NCI-H524 treated with DMSO at 0.1 percent for 48 hours (cell line): ENCODE data around the gene RBFOX1.

Experiments used
- DNase-seq: peaks from one replicate; lab custom pipeline; 2025; lab: John Stamatoyannopoulos, UW

RBFOX1 gene

DNA sequence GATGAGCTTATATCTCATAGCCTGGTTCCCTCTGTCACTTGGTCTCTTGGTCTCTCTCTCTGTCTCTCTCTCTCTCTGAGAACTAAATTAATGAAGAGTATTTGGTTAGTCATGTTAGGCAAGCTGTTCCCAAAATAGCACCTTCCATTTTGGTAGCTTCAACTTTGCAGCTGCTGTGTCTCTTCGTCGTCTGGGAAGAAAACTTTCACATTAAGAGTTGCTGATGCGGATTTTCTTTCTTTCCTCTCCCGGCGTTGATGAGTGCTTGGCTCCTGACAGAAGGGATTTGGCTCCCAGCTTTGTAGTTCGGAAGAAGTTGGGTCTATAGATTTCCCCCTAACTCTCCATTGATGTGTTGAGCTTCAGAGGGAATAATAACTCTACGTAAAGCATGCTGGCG lies at the start of gene RBFOX1:
Gene RBFOX1, plus strand, starts transcription at position 235 of the 400 bp plus-strand sequence.
- DNase-seq, result no peak

DNA sequence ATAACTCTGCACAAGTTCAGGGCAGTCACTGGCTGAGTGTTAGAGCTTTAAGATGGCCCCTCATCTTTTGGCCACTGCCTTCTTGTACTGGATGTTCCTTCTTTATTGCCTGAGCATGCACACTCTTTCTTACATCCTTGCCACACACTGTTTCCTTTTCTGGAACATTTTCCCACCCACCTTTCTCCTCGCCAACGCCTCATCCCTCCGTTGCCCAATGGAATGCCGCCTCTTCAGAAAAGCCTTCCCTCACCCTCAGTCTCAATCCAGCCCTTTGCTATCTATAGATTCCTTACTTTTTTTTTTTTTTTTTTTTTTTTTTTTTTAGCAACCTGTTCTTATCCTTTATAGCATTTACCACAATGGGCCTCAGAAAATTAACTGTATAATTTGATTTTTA lies 47.9 kb upstream of the RBFOX1 start:
- DNase-seq, result no peak

DNA sequence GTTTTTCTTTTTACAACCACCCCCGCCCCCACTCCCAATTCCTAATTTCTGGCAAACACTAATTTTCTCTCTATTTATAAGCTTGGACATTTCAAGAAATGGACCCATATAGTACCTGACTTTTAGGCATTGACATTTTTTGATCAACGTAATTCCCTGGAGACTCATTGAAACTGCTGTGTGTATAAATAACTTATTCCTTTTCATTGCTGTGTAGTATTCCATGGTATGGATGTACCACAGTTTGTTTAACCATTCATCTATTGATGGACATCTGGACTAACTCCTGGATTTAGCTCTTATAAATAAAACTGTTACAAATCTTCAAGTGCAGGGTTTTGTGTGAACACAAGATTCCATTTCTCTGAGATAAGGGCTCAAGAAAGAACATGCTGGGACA lies 47.1 kb upstream of the RBFOX1 start:
- DNase-seq, result no peak

DNA sequence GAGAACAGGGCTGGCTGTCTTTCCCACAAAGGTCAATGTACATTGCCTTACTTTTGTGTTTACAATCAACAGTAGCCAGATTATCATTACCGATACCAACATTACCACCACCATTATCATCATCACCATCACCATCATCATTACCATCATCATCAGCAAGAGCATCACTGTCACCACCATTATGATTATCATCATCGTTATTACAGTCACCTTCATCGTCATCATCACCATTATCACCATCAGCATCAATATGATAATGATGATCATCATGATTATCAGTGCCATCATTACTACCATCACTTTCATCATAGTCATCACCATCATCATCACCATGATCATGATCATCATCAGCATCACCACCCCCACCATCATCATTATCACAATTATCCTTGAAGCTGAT lies 43.3 kb upstream of the RBFOX1 start:
- no peak for DNase-seq

DNA sequence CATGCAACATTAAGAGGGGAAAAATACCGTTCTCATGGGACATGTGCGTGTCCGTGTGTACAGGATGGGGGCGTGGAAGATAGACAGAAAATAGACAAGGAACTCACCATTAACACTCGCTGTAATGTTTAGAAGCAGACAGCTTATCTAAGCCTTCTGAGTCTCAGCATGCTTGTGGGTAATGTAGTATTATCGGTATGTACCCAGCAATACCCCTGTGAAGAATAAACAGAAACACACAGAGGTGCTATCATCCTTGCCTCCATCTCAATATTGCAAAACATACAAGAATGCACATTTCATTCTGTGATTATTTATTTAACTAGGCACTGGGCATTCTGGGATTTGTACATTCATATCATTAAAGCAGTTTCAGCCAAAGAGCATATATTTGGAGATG lies 42.0 kb upstream of the RBFOX1 start:
- no peak for DNase-seq

DNA sequence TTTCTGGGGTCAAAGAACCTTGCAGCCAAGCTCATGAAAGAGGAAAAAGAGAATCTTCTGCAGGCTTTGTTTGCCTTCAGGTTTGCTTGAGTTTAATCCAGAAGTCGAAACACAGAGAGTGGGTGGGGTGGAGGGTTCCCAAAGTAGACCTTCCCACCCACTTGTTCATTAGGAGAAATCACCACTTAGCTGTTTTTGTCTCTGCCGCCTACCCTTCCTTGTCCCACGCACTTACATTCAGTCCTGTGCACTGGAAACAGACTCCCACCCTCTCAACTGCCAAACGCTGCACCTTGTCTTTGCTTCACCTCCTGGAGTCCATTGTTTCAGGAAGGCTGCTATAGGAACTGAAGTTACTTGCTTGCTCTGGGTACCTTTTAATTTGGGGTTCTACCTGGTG lies 38.6 kb upstream of the RBFOX1 start:
- DNase-seq, result no peak

DNA sequence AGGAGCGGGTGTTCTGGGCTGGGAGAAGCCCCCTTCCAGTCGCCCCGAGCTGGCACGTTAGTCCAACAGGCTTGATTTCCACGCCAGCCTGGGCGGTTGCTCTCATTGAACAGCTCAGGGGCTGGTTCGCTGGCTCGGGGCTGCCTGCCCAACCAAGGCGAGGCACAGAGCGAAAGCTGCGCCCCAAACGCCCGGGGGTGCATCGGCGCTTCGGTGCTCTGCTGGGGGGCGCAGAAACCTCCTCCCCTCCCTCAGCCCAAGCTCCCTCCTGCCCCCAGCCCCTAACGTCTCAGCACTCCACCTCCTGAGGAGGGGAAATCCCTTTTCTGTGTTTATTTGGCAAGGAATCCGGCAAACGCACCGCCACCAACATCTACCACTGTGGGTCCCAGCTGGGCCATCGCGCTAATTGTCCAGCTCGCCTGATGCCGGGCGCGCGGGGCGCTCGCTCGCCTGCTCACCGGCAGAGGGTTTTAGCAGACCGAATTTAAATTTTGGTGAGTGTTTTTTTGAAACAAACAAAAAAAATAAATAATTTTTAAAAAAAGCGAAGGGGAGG lies 29.5 kb upstream of the RBFOX1 start:
- DNase-seq, result no peak

DNA sequence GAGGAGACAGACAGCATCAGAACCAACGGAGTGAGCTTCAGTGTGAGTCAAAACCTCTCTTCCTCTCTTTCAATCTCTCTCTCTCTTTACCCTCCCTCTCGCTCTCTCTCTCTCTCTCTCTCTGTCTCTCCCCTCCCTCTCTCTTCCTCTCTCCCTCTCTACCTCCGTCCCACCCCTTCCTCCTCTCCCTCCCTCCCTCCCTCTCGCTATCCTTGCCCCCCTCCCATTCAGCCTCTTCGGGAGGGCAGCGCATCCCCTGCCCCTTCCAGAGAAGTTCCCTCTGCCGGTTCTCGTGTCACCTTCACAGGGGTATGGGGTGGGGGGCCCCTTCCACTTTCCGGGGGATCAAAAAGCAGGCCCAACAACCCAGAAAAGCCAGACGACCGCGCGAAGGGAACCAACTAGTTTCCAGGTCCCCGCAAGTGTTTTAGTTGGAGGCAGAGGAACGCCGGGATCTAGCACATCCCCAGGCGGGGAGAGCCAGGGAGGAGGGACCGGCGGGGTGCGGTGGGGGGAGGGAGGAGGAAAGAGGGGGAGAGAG lies 28.9 kb upstream of the RBFOX1 start:
- DNase-seq, result no peak

DNA sequence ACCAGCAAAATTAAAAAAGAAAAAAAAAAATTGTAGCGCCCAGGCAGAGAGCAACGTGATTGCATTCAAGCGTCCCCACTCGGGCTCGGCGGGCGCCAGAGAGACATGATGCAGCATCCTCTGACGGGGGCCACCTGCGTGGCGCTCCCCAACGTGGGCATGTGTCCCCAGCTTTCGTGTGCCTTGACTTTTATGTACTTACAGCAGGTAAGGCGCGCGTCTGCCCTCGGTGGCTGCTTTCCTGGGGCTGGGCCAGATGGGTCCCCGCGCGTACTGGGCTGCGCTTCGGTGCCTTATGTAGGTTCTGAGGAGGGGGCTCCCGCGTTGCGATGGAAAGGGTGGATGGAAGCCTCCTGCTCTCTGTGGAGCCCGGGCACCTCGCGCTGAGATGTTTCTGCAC lies 28.4 kb upstream of the RBFOX1 start:
- DNase-seq, result no peak

DNA sequence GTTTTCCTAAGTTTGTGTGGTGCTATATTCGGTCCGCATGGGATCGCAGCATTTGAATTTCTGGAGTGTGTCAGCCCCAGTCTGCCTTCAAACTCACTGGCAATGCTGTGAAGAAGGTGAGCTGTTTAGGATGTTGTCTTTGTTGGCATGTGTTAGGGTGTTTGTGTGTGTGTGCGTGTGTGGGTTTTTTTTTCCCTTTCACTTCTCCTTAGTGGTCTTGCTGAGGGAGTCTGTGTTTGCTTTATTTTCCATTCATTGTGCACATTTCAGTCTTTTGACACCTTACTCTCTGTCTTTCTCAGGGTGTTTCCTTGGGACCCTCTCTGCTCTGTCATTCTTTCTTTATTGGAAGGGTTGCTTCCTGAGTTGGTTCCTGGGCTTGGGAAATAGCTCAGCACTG lies 27.7 kb upstream of the RBFOX1 start:
- no peak for DNase-seq

DNA sequence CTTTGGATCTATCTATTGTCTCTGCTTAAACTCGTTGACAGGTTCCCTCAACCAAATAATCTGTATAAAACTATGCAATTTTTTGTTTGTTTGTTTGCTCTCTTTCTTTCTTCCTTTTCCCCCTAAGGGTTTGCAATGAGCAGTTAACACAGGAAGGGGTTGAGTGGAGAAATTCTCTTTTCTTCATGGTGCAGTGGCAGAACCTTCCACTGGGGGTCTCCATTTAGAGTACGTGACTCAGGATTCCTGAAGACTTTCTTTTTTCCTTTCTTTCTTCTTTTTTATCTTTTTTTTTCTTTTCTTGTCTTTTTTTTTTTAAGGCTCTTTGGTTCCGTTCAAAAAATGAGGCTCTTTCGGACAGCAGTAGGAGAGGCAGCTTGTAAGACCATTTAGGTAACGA lies 19.5 kb upstream of the RBFOX1 start:
- no peak for DNase-seq

DNA sequence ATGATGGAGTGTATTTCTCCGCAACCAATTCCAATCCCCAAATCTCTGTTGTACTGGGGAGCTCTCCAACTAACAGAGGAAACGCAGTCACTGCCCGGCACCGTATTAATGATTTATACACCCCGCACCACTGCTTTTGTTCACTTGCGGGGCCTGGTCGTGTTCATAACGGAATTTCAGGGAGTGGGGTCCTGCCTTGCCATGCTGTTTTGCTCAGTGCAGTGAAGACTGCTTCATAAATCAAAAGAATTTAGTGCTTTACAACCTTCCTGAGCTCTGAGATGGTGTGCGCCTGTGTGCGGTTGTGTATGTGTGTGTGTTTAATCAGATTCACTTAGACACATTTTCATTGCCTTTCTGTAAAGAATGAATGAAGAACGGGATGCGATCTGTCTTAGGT lies 18.5 kb upstream of the RBFOX1 start:
- no peak for DNase-seq

DNA sequence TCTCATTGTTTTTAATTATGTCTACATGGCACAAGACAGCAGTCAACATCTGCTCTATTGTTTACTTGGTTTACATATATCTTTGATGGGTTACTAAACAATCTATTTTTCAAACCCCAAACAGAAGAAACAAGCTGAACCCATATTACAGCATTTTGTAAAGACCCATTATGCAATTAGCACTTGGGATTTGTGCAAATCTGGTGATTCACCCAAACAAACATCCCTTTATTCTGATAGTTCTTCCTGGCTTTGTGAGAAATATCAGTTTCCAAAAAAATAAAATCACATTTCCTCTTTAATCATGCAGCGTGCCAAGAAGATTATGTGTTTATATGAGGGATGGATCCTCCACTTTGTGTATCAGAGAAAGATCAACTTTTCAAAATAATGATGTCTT lies 16.8 kb upstream of the RBFOX1 start:
- DNase-seq, result no peak

DNA sequence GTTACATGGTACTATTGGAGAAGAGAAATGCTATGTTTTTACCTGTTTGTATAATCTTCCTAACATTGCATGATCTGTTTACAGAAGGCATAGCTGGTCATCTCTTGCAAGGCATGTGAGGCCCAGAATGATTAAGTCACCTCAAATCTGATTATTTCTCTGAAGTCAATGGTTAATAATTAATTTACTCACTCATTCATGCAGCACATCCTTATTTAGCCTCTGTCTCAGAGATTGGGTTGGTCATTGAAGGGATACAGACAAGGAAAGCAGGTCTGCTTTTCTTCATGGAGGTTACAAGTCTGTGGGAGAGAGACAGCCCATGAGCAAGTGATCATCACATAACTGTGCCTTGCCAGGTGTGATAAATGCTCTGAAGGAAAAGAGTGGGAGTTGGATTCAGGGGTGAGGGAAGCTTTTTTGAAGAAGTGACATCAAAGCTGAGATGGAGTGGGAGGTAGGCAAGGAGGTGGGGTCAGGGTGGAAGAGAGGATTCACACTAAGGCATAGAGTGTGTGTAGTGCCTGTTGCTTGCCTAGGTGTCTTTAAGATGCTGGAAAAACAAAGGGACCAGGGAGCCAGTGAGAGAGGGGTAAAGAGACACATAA lies 16.3 kb upstream of the RBFOX1 start:
- DNase-seq, result no peak

DNA sequence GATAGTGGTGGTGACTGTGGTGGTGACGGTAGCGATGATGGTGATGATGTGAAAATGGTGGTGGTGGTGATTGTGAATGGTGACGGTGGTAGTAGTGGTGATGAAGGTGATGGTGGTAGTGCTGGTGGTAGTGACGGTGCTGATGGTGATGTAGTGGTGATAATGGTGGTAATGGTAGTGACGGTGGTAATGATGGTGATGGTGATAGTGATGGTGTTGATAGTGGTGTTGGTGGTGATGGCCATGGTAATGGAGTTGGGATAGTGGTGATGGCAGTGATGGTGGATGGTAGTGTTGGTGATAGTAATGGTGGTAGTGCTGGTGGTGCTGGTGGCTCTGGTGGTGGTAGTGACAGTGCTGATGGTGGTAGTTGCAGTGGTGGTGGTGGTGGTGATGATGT lies 14.7 kb upstream of the RBFOX1 start:
- DNase-seq, result no peak

DNA sequence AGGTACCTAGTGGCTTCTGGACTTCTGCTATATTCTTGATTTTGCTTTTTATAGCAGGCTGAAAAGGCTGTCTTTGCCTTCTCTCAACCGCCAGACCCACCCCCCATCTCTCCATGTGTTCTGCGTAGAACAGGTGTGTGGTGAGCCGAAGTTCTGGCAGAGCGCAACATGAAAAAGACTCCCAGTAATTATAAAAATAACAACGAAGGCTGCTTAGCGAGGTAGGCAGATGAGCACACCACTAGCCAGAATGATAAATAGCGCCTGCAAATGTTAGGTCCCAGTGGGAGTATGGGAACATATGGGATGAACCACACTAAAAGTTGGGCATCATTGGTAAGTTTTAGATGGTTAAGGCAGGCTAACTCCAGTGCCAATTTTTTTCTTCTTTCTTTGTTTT lies 14.0 kb upstream of the RBFOX1 start:
- no peak for DNase-seq

DNA sequence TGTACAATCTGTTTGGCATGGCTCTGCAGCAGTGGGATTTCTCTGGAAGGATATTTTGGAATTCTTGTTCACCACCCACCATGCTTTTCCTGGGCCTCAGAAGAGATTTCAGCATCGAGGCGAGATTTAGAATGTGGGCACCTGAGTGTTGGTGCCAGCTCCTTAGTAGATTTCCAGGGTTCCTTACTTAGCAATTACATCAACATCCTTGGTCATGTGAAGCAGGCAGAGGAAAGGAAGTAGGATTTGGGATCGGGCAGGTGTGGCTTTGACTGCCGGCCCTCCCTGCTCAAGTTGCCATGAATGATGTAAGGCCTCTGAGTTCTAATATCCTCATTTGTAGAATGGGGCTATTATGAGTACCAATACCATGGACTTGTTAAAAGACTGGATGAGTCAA lies 13.1 kb upstream of the RBFOX1 start:
- DNase-seq, result no peak

DNA sequence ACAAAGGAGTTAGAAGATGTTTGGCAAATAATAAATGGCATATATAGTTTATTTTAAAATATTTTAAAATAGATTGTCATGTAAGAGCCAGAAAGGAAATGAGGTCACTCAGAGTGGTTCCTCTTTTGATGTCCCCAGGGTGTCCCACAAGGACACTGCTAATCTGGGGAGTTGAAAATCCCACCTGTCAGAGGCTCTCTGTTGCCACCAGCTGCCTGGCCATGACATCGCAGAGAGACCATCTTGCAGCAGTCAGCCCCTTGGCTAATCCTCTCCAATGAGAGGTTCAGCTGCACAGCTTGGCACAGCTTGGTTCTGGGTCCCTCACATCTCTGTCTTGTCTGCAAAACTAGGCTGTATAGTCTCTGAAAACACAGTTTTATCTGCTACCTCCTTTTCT lies 11.0 kb upstream of the RBFOX1 start:
- no peak for DNase-seq

DNA sequence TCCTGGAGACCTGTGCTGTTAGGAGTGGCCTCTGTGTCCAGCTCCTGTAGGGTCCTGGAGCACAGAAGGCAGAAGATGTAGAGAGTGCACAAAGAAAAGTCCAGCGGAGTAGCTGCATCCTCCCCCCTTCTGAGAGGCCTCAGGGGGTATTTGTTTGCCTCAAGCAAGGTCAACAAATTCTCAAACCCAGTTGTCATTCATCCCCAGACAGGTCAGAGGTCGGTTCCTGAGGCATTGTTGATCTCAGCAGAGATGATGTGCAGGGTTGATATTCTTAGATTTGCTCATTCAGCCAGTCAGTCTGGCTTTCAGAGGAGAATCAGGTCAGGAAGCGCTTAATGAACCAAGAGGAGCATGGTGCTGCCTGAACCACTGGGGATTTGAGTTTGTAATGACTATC lies 8.3 kb upstream of the RBFOX1 start:
- no peak for DNase-seq

DNA sequence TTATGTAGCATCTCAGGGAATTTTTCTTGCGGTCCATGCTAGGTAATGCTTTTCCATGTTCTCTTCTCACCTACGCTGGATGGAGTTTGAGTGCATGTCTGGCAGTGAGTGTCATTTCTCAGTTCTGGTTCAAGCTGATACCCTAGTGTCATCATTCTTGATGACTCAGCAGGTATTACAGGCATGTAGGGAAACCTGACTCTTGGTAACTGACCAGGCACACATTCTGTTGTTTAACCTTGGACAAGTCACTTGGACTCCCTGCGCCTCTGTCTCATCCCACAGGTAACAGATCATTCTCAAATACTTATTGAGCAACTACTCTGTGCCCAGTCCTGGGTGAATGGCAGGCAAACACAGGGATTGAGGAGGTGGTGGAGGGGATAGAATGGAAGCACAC lies 6.8 kb upstream of the RBFOX1 start:
- DNase-seq, result no peak

DNA sequence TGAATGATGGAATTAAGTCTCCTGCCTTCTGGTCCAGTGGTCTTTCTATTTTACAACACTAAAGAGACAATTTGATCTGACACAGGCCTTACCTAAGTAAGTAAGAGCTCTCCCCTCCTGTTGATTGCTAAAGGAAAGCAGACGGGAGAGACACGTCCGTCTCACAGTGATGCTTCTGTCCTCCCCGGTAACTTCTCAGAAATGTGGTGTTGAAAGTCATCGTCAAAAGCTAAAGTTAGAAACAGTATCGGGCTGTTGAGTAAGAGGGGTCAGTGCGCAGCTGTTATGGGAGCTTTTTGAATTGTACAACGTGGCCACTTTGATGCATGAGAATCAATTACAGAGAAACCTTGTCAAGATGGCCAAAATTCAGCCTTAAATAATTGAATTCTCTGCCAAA lies 1.9 kb upstream of the RBFOX1 start:
- no peak for DNase-seq

DNA sequence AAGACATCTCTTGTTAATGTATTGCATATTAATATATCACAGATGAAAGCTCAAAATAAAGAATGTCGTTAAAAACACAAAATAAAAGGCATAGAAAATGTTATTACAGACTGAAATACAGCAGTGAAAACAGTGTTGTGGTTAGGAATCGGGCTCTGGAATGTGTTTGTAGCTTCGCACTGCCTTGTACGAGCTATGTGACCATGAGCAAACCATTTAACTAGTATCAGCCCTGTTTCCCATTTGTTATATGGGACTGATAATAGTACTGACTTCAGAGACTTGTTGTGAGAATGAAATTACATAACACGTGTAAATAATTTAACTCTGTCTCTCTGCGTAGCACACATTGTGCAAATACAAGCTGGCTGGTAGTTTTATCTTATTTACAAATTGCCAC lies 648 bp upstream of the RBFOX1 start:
- DNase-seq, result no peak

DNA sequence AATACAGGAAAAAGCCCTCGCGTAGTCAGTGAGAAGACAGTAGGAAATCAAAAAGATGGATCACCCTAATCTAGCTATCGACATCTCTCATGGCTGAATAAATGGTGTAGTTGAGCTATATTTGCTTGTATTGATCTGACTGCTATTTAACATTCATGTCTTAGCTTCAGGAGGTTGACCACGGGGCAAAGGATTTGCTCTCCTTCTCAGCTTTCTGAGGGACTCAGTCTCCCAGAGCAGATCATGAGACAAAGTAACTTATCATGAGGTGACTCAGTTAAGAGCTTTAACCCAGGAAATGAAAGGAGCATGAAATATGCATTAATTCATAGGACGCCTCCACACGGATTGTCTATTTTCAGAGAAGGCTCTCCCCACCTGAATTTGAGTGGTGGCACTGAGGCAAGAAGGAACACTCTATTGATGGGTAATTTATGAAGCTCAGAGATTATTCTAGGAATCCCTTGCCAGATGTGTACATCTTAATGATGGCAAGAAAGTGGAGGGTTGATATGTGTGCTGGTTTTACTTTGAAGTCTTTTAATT lies 608 bp downstream of the RBFOX1 start:
- no peak for DNase-seq
